Mesenteric fat pad (tissue), 1 donor: ENCODE data around the gene ABHD16B. TPM values are rescaled to one million over a fixed set of nuclear protein-coding genes. Genes with fewer than 3 reads are reported as not detected.
A peak's percentile ranks its signal among the peaks of the same experiment; 100 is the strongest.
"Not testable (repeated sequence)": the region's sequence is repeated elsewhere in the genome, so short reads cannot be mapped to it uniquely, and the experiment has no call there.

Experiments
- DNase-seq: peaks from one replicate; pipeline ENCODE4 v3.0.0-alpha.2; 2020; ENCODE audit warnings: low spot score
- total RNA-seq: library from RNA; stranded (reverse); fragmentation: NEBNext Ultra II Directional; extraction: Animal tissue kit (Norgen Biotek cat#: 25700); gene quantifications from one replicate; pipeline ENCODE4 v1.2.1, GENCODE V29; 2021
- donor health status: DM: yes; HTN: yes; CAD: no.

ABHD16B gene
- total RNA-seq, 1 donor from 2014 or later = not detected

- DNase-seq = no peak
Measured at GRCh38 chr20:63834491-63834880, 26.8 kb upstream of the ABHD16B start.

GRCh38 chr20:63835021-63835858, 26.1 kb upstream of the ABHD16B start:
- peak; percentile 92 for DNase-seq

- DNase-seq = no peak
Measured at GRCh38 chr20:63836458-63837344, 24.6 kb upstream of the ABHD16B start.

- DNase-seq = no peak
Measured at GRCh38 chr20:63837479-63837878, 23.8 kb upstream of the ABHD16B start.

GRCh38 chr20:63839620-63840019, 21.7 kb upstream of the ABHD16B start:
- DNase-seq = no peak

GRCh38 chr20:63840405-63840828, 20.9 kb upstream of the ABHD16B start:
- DNase-seq = peak; percentile 87

GRCh38 chr20:63842258-63842657, 19.0 kb upstream of the ABHD16B start:
- no peak for DNase-seq

- DNase-seq = no peak
Measured at GRCh38 chr20:63843222-63843621, 18.1 kb upstream of the ABHD16B start.

GRCh38 chr20:63843778-63844177, 17.5 kb upstream of the ABHD16B start:
- DNase-seq = no peak

GRCh38 chr20:63844511-63844991, 16.7 kb upstream of the ABHD16B start:
- no peak for DNase-seq

GRCh38 chr20:63846128-63846771, 15.0 kb upstream of the ABHD16B start:
- DNase-seq = no peak

- no peak for DNase-seq
Measured at GRCh38 chr20:63846888-63847236, 14.4 kb upstream of the ABHD16B start.

- DNase-seq = no peak
Measured at GRCh38 chr20:63847237-63848002, 13.9 kb upstream of the ABHD16B start.

- DNase-seq = no peak
Measured at GRCh38 chr20:63848003-63848911, 13.0 kb upstream of the ABHD16B start.

GRCh38 chr20:63850689-63851547, 10.4 kb upstream of the ABHD16B start:
- no peak for DNase-seq

GRCh38 chr20:63851548-63851943, 9.8 kb upstream of the ABHD16B start:
- DNase-seq = not testable (repeated sequence)

- DNase-seq = not testable (repeated sequence)
Measured at GRCh38 chr20:63853733-63854068, 7.6 kb upstream of the ABHD16B start.

GRCh38 chr20:63854069-63854765, 7.1 kb upstream of the ABHD16B start:
- no peak for DNase-seq
